DMS53 treated with DMSO at 0.1 percent for 48 hours (cell line): ENCODE results near the gene ZBTB44.
A peak's percentile ranks its signal among the peaks of the same experiment; 100 is the strongest.

Source experiments
- DNase-seq: peaks from one replicate; lab custom pipeline; 2025; ENCODE audit not compliant: unreplicated experiment; lab: John Stamatoyannopoulos, UW

The ZBTB44 gene

DNA sequence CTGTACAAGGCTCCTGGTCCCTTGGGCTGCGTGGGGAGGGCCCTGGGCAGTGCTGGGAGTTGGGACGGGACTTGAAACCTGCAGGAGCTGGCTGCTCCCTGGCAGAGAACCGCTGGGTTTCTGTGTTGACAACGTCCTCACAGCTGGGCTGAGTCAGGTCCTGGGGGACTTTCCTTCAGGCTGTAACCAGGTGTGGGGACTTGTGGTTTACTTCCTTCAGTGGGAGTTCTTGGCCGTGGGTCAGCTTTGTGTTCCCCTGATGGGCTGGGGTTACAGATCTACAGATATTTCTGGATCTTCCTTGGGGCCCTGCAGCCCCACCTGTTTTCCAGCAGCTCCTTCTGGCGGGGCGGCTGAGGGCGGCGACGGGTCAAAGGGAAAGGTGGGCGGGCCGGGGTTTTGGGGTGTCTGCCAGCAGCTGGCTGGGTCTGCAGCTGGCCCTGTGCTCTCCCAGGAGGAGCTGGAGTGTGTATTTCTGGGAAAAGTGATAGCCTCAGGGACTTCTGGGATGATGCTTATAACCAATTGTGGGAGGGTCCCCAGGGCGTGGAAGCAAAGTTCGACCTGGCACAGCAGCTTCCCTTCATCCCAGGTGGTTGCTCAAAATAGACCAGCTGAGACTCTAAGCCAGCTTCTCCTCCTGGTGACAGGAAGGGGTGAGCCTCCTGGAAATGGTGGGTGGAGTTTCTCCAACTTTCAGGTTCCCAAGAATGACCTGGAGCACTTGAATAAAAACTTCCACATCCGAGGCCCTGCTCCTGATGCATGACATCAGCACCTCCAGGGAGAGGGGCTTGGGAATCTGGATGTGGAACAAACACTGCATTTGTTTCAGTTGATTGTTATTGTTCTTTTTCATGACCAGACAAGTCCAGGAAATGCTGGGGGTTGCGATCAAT lies 136.0 kb downstream of the ZBTB44 start:
- peak; percentile 30 for DNase-seq

GRCh38 chr11:130177782-130178181 lies 136.9 kb downstream of the ZBTB44 start:
- peak; percentile 29 for DNase-seq
